H4 (cell line): Measurements from ENCODE around the gene SH3YL1. TPM values are rescaled to one million over a fixed set of nuclear protein-coding genes. Genes with fewer than 3 reads are reported as not detected.

Source experiments
- DNase-seq: peaks from one replicate; pipeline ENCODE4 v3.0.0-alpha.2; 2015; ENCODE audit warnings: low spot score
- total RNA-seq: library from RNA; depleted of rRNA; stranded (reverse); fragments of >200 nt; shearing (Covaris generic); gene quantifications from 2 replicates; pipeline ENCODE4 v1.2.3, GENCODE V29; 2014

SH3YL1 gene
- total RNA-seq, 1 experiment from 2014 or later = 8.0 TPM

DNA sequence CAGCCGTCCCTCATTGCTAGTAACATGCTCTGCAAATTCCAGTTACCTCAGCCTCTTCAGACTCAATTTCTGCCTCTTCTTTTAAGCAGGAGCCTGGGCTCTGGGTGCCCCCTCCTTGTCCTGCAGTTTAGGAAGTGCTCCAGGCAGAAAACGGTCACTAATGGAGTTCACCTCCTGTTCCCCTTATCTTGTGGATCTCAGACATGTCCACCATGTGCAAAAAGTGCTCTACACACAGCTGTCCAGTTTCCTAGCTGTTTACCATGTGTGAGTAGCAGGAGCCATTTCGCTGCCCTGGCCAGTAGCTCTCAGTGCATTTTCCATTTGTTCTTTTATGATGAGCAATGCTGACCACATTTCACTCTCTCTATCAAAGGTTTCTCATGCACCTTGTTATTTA lies 4.9 kb downstream of the SH3YL1 start:
- no peak for DNase-seq

DNA sequence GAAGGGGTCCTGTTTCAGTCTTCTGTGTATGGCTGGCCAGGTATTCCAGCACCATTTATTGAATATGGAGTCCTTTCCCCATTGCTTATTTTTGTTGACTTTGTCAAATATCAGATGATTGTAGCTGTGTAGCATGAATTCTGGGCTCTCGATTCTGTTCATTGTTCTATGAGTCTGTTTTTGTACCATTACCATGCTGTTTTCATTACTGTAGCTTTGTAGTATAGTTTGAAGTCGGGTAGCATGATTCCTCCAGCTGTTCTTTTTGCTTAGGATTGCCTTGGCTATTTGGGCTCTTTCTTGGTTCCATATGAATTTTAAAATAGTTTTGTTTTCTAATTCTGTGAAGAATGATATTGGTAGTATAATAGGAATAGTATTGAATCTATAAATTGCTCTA lies 6.0 kb downstream of the SH3YL1 start:
- no peak for DNase-seq

DNA sequence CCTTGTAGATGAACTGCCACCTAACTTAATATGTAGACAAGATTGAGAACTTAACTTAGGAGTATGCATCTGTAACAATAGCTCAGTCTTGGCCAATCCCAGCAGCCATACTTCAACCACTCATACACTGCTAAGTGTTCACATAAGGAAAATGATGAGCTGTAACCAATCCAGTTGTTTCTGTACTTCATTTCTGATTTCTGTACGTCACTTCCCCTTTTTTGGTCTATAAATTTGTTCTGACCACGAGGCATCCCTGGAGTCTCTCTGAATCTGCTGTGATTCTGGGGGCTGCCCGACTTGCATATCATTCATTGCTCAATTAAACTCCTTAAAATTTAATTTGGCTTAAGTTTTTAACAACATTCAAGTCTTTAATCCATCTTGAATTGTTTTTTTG lies 6.4 kb downstream of the SH3YL1 start:
- no peak for DNase-seq

DNA sequence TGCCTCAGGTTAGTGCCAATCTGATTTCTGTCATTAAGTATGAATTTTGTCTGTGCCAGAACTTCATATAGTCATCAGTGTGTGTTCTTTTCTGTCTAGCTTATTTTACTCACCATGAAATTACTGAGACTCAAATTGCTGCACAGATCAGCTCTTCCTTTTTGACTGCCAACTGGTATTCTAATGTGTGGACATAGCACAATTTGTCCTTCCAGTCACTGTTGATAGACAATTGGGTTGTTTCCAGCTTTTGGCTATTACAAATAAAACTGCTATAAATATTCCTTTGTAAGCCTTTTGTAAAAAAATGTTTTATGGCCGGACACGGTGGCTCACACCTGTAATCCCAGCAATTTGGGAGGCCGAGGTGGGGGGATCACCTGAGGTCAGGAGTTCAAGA lies 7.7 kb downstream of the SH3YL1 start:
- DNase-seq = no peak

DNA sequence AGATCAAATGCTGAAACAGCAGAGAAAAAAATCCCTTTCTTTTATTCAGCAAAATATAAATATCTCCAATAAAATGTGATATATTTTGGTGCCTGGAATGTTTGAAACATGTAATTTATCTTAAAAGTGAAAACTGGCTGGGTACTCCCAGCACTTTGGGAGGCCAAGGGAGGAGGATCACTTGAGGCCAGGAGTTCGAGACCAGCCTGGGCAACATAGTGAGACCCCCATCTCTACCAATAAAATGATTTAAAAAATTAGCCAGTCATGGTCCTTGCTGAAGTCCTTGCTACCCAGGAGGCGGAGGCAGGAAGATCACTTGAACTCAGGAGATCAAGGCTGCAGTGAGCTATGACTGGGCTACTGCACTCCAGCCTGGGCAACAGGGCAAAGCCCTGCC lies 8.6 kb downstream of the SH3YL1 start:
- DNase-seq = no peak

DNA sequence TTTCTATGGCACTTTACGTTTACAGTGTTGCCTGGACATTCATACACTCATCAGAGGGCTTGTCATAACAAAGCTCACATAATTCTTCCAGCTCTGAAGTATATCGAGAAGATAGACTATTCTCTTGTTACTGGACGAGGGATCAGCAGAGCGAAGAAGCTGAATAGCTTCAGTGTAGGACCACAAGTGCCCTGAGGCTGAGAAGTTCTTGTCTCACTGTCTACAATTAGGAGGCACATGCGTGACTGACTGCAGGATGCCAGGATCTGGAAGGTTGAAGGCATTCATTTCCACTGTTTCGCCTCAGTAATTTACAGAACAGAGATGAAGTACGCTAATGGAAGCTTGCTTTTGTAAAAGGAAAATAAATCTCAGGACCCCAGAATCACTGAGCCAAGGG lies 9.6 kb downstream of the SH3YL1 start:
- DNase-seq = no peak

DNA sequence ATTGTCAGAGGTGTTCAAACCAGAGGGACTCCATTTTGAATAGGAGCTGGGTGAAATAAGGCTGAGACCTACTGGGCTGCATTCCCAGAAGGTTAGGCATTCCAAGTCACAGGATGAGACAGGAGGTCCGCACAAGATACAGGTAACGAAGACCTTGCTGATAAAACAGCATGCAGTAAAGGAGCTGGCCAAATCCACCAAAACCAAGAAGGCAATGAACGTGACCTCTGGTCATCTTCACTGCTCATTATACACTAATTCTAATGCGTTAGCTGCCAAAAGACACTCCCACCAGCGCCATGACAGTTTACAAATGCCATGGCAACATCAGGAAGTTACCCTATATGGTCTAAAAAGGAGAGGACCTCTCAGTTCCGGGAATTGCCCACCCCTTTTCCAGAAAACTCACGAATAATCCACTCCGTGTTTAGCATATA lies 10.6 kb downstream of the SH3YL1 start:
- no peak for DNase-seq

DNA sequence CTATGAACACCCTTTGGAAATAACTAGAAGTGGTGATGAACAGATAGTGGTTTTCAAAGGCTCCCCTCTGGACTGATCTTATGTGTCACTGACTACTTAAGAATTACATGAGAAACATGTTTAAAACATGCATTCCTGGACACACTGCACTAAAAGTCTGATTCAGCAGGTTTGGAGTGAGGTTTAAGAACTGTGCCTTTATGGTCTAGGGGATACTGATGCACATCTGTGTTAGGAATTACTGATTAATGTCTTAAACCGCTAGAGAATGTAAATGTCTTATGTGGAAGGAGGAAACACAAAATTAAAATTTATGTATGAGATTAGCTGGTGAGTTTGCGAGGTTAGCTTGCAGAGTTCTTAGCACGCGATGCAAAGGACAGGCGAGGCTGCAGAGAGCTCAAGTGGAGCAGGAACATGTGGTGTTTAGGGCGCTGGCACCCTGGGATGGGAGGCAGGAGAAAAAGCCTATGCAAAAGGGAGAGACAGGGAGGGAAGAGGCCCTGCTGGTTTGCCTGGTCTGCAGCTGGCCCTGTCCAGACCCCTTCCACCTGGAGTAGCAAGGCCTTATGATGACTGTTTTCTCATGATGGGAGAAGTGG lies 11.7 kb downstream of the SH3YL1 start:
- DNase-seq = no peak

DNA sequence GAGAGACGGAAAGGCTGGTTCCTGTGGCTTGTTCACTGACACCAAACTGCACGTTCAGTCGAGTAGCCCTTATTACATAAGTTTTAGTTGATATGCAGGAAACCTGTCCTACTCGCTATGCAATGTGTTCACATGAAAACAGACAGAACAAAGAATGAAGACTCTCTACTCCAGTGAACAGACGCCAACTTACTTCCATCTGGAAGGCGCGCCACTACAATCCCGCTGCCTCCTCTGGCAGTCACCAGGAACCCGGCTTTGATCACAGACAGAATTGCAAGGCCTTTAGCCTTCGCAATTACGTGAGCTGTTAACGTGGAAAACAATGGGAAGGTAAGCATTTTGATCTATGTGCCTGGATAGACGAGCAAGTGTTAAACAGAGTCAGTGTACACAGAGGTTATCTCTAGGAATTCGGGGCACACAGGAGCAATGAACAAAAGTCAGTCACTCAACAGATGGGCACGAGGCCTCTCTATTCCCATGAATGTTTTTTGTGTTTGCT lies 14.2 kb downstream of the SH3YL1 start:
- no peak for DNase-seq

DNA sequence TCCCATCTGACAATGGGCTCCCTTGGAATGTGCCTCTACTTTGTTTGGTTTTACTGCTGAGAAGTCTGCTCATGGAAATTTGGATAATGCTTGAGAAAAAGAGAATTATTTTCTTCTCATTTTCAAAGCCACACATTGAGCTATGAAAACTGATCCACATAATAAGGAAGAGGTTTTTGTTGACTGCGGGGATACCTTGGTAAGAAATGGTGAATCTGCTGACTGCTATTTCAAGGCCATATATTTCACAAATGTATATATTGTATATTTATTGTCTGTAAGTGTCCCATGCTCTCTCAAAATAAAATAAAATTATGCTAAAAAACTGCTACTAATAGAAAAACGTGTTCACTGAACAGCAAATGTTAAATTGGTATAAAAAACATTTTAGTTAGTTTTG lies 15.1 kb downstream of the SH3YL1 start:
- DNase-seq = no peak

DNA sequence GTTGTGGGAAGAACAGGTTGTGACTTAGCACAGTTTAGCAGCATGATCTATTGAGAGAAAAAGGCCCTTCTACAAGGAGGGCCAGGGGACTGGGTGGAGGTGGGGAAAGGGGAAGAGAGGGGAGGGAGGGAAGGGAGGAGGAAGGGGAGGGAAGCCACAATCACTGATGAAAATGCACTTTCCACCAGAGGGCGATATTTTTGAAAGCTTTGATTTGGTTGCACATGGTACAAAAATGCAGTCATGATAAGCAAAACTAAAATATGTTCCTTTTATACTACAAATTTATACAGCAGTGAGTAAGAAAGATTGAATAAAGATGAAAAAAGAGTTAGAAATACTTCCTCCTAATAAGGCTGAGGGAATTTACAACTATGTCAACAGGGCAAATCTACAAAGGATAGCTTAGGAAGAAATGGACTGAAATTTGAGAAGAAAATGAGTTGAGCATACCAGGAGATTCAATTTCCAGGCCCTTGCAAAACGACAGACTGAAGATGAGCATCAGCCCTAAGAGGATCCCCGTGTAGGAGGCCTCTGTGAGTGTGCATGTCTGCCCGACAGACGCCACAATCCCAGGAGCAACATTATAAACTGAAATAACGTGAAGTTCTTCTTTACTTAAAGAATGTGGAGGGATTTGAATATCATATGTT lies 17.2 kb downstream of the SH3YL1 start:
- peak; percentile 20 for DNase-seq

DNA sequence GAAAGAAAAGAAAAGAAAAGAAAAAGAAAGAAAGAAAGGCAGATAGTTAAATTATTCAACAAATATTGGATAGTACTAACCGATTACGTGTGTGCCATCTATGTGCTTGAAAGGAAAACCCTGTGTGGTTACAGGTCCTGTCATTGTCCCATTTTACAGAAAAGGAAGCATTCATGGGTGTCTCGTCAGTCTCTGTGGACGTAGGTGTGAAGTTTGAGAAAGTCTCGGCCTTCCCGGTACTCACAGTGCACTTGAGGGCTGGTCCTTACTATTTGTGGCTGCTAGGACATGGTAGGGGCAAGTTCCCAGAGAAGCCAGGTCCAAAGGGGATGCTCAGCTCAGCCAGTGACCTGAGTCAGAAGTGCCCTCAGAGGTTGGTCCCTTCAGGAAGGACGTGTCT lies 19.3 kb downstream of the SH3YL1 start:
- no peak for DNase-seq

DNA sequence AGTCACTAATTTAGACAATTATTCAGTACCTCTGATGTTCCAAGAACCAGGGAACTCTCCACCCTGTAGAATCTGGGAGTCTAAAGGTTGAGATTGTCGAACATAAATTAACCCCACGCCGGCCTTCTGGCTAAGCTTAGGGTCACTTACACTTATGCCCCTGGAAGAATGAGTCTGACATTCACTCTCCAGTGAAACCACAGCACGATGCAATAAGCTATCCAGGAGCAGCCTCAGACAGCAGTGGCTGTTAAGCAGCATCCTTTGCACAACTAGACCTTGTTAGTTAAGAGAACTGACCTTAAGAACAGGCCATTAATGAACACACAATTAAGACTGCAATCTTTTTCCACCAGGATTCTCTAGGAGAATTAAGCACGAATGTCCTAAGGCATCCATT lies 25.0 kb downstream of the SH3YL1 start:
- no peak for DNase-seq

DNA sequence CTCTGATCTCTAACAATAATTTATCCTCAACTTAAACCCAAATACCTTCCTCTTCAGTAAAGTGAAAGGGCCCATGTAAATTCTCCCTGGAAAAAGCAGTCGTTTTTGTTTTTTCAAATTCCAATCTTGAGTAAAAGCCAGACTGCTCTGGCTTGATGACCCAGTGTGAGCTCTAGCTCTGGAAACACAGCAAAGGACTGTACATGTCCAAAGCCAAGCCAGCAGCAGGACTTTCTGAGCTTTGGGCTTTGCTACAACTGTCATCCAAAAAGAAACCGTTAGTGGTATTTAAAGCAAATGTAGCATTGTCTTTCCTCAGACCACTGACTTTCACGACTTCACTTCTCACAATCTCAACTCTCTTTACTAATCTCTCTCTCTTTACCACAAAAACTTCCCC lies 25.4 kb downstream of the SH3YL1 start:
- DNase-seq = no peak

DNA sequence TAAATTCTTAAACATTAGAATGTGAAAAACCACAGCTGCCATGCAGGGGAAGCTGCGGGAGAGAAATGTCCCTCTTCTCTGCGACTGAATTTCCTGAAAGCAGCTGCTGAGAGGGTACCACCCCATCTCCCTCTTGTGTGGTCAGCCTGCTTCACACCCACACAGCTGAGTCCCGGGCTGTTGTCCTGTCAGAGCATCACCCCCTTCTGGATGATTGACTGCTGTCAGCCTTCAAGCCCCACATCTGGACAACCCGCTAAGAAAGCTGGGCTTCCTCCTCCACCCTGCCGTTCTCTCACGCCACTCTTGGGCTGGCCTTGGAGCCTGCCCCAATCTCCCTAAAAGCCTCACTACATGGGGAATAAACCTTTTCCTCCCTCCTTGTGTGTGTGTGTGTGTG lies 26.0 kb downstream of the SH3YL1 start:
- no peak for DNase-seq

DNA sequence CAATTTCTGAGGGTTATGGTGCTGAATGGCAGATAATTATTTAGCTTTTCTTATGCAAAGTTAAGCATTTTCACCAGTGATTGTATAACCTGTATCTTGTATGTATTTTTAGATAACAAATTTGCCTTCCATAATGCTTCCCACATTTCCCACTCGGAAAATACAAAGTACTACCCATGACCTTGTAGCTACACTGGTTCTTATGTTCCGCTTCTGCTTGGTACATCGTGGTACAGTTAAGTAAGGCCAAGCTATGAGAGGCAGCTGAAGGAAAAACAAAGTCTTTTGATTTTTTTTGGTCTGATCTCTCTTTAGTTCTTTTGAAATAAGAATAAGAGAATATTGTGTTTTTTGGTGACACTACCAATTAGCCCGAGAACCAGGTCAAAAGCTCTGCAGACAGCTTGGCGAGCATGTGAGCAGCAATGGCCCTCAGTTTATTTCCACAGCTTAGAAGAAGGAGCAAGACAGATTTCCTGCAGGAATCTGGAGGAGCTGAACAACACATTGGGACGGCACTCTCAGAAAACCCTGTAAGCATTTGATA lies 26.8 kb downstream of the SH3YL1 start:
- no peak for DNase-seq

DNA sequence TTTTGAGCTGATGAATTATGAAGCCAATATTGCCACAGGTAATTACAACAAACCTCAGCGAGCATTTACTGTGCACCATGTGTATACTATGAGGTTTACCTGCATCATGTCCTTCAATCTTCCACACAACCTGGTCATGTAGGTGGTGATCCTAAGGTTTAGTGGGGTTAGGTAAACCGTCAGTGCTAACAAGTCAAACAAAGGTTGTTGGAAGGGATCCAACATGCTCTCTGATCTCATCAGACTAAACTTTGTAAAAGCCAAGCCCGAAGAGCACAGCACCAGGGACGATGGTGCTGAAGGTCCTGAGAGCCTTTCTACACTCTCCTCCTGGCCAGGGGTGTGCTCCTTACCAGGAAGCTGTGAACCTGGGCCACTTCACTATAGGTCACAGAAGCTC lies 29.4 kb downstream of the SH3YL1 start:
- no peak for DNase-seq

DNA sequence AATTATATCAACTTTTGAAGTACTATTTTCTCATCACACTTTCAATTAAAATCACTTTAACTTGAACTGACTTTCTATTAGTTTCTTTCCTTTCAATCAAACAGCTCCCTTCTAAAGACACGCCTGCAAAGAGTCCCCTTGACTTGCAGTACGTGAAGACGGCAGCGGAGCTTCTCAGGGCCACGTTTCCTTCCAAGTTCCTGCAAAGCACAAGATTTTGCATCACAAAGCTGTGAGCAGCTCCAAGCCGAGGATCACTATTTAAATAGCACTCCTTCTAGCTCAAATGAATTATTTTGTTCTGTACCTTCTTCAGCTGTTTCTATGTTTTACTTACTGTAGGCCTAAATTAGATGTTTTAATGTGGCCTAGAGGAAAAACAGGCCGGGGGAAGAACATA lies 30.8 kb downstream of the SH3YL1 start:
- DNase-seq = no peak

DNA sequence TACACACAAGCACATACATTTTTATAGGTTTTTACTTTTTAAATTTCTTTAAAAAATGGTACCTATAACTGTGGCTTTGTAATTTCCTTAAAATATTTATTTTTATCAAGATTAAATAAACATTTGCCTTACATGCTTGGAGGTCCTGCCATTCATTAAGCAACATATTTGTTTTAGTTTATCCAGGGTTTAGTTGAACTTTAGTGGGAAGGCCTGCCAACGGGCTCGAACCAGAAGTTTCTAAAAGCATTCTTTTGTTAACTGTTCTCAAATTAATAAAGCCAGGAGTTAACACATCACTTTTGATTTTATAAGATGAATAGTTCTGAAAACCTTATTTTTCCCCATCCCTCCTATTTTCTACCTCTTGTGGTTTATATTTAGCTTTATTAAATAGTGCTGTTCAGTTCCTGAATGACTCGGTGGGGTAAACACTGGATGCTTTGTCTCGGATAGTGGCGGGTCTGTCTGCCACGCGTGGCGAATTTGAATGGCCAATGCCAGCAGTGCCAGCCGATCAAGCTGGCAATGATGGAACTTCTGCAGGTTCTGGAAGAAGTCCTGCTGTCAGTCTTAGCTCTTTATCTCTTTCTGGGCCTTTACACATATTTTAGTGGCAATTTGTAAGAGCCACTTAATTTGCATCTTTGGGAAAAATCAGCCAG lies 32.2 kb downstream of the SH3YL1 start:
- no peak for DNase-seq

DNA sequence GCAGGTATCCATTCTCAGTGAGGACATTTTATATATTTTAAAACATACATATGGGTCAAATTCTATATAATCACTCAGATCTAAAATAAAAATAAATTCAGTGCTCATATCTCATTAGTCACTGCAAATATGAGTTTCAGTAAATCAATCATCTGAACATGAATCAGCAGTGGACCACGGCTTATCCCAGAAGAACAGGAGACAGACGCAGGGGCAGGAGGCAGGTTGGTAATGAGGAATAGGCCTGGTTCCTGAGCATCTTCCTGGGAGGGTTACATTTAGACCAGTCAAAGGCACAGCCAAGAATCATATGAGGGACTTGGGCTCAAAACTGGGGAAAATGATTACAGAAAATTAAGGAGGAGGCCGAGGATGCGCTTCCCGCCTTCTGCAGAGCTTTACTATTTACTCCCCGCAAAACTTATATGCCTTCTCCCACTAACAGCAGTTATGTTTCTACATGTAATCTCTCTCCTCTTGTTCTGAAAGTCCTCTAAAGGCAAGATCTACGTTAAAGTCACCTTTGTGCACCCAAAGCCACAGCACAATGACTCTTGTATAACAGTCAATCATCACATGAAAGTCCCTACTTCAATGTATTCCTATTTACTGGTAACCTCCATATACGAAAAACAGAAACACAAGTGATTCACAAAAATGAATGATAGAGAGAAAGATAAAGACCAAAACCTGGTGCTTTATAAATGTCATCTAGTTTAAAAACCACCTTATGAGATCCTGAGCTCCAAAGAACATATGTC lies 35.1 kb downstream of the SH3YL1 start:
- DNase-seq = no peak

DNA sequence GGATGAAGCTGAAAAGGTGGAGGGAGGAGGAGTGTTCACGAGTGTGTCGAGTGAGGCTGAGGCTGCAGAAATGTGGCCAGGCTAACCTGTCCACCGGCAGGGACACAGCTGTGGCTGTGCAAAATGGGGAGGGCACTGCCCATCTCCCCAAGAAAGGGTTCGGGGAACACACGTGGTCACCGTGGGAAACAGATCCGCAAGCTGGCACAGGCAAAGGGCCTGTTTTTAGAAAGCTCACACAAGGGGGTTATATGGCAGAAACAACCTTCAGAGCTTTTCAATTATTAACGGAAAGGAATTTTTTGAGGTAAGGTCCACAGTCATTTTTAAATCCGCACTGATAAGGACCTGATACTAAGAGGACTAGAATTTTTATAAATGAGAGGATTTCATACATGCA lies 35.7 kb downstream of the SH3YL1 start:
- DNase-seq = no peak
